Activated B cell treated with CpG ODN at 0.5 μM for 24 hours (primary cell): Measurements from ENCODE around the gene IPO11. TPM values are rescaled to one million over a fixed set of nuclear protein-coding genes. Genes with fewer than 3 reads are reported as not detected.
"Not testable (repeated sequence)": the region's sequence is repeated elsewhere in the genome, so short reads cannot be mapped to it uniquely, and the experiment has no call there.

Experiments
- ATAC-seq: fragments of 200-7000 bp; cut with Tn5 transposase; one replicate; pipeline ENCODE4 v1.10.0; 2021; ENCODE audit warnings: low read depth, mild to moderate bottlenecking, moderate library complexity
- CTCF ChIA-PET: fragments of 350-600 bp; sonication (Branson Sonifier 250); formaldehyde crosslinking; loops from one replicate; lab custom pipeline; 2021; ENCODE audit warnings: antibody characterized with exemption; lab: Charles Lee
- POLR2A ChIA-PET: fragments of 350-600 bp; sonication (Branson Sonifier 250); formaldehyde crosslinking; loops from one replicate; lab custom pipeline; 2021; ENCODE audit warnings: antibody characterized with exemption; lab: Charles Lee
- DNase-seq: peaks from one replicate; pipeline ENCODE4 v3.0.0; 2022
- H3K27ac Mint-ChIP-seq: one replicate; pipeline ENCODE4 v1.8.0; 2020; ENCODE audit warnings: mixed read lengths
- H3K27me3 Mint-ChIP-seq: one replicate; pipeline ENCODE4 v1.8.0; 2021; ENCODE audit warnings: mixed read lengths
- H3K36me3 Mint-ChIP-seq: one replicate; pipeline ENCODE4 v1.8.0; 2021; ENCODE audit warnings: low read depth, mixed read lengths
- H3K4me1 Mint-ChIP-seq: one replicate; pipeline ENCODE4 v1.8.0; 2021; ENCODE audit warnings: mixed read lengths
- H3K4me3 Mint-ChIP-seq: one replicate; pipeline ENCODE4 v1.8.0; 2020; ENCODE audit warnings: mild to moderate bottlenecking, mixed read lengths
- H3K9me3 Mint-ChIP-seq: one replicate; pipeline ENCODE4 v1.8.0; 2020; ENCODE audit warnings: mixed read lengths
- CTCF ChIP-seq: fragments of 200-600 bp; IDR thresholded peaks from one replicate; pipeline ENCODE4 v1.8.0; 2022; ENCODE audit warnings: antibody characterized with exemption, mild to moderate bottlenecking
- intact Hi-C: fragments of 100-400 bp; cut with micrococcal nuclease; formaldehyde crosslinking; loops from one replicate; pipeline ENCODE4 v1.15.1; 2024
- total RNA-seq: library from RNA; stranded (reverse); gene quantifications from 2 replicates; pipeline ENCODE4 v1.2.3, GENCODE V29; 2022

The IPO11 gene
- total RNA-seq, 1 donor from 2014 or later = 32.9 TPM

DNA sequence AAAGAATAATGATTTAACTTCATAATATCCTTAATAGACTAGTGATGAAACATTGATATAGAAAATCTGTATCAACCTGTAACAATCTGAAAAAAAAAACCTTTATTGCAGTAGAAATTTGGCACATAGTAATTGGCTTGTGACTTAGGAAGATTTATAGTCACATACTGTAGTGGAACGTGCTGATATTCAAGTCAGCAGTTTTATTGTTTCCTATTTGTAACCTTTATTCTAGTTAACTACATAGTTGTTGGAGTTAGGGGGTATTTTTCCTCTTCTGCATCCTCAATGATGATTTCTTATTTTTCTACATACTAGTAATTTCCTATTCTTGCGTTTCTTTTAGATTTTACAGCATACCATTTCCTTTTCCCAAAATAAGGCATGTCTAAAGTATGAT, 151.5 kb downstream of the IPO11 start:
- ChIA-PET CTCF (no interaction called here), POLR2A (no interaction called here)
- ATAC-seq (no peak), DNase-seq (no peak)
- TF ChIP-seq CTCF = no peak
- H3K9me3 Mint-ChIP-seq = peaks cover 17% of the 10 kb centered on the region
- H3K27ac Mint-ChIP-seq = no peak overlapping the region
- H3K27me3 Mint-ChIP-seq = no peaks in the 10 kb centered on the region
- intact Hi-C loops = no loop called here
- H3K4me1 Mint-ChIP-seq = no peaks in the 10 kb centered on the region
- H3K4me3 Mint-ChIP-seq = no peak overlapping the region
- peaks cover 74% of the 10 kb centered on the region for H3K36me3 Mint-ChIP-seq

GRCh38 chr5:62565740-62566139, 153.2 kb downstream of the IPO11 start:
- Mint-ChIP-seq H3K36me3 (peaks cover 71% of the 10 kb centered on the region), H3K9me3 (peaks cover 20% of the 10 kb centered on the region)
- H3K4me3 Mint-ChIP-seq, H3K27me3 Mint-ChIP-seq, ATAC-seq, POLR2A ChIA-PET, H3K4me1 Mint-ChIP-seq, CTCF ChIA-PET, intact Hi-C loops, DNase-seq, H3K27ac Mint-ChIP-seq: not testable (repeated sequence)

GRCh38 chr5:62568143-62568542, 155.6 kb downstream of the IPO11 start:
- DNase-seq = no peak
- intact Hi-C loops = no loop called here
- Mint-ChIP-seq H3K9me3 (peaks cover 20% of the 10 kb centered on the region), H3K27ac (no peak overlapping the region), H3K4me3 (no peak overlapping the region), H3K27me3 (no peaks in the 10 kb centered on the region), H3K4me1 (peaks cover 3% of the 10 kb centered on the region), H3K36me3 (peaks cover 59% of the 10 kb centered on the region)
- POLR2A ChIA-PET = interaction anchor here (0.7 kb wide), 1 partner anchor 177 kb away, joined by 5 read pairs; no protein-coding TSS in a partner anchor
- CTCF ChIA-PET = no interaction called here
- no peak for ATAC-seq
- no peak for TF ChIP-seq CTCF

GRCh38 chr5:62568800-62569432, 156.4 kb downstream of the IPO11 start:
- no peak overlapping the region for H3K27ac Mint-ChIP-seq
- intact Hi-C loops = no loop called here
- ChIA-PET POLR2A (no interaction called here), CTCF (no interaction called here)
- TF ChIP-seq CTCF = no peak
- DNase-seq (no peak), ATAC-seq (no peak)
- no peak overlapping the region for H3K4me3 Mint-ChIP-seq
- no peaks in the 10 kb centered on the region for H3K27me3 Mint-ChIP-seq
- peaks cover 55% of the 10 kb centered on the region for H3K36me3 Mint-ChIP-seq
- peaks cover 20% of the 10 kb centered on the region for H3K9me3 Mint-ChIP-seq
- H3K4me1 Mint-ChIP-seq = peaks cover 3% of the 10 kb centered on the region

- POLR2A ChIA-PET = no interaction called here
- Mint-ChIP-seq H3K4me3 (no peak overlapping the region), H3K4me1 (peaks cover 3% of the 10 kb centered on the region), H3K27ac (no peak overlapping the region), H3K36me3 (peaks cover 53% of the 10 kb centered on the region), H3K27me3 (no peaks in the 10 kb centered on the region), H3K9me3 (peaks cover 20% of the 10 kb centered on the region)
- no peak for ATAC-seq
- intact Hi-C loops = no loop called here
- DNase-seq = no peak
- CTCF ChIA-PET = no interaction called here
- no peak for TF ChIP-seq CTCF
Observed at GRCh38 chr5:62569470-62569869, 156.9 kb downstream of the IPO11 start.
